ENCODE results near the gene IGFBP1.
"Not testable (repeated sequence)": the region's sequence is repeated elsewhere in the genome, so short reads cannot be mapped to it uniquely, and the experiment has no call there.

The IGFBP1 gene

DNA sequence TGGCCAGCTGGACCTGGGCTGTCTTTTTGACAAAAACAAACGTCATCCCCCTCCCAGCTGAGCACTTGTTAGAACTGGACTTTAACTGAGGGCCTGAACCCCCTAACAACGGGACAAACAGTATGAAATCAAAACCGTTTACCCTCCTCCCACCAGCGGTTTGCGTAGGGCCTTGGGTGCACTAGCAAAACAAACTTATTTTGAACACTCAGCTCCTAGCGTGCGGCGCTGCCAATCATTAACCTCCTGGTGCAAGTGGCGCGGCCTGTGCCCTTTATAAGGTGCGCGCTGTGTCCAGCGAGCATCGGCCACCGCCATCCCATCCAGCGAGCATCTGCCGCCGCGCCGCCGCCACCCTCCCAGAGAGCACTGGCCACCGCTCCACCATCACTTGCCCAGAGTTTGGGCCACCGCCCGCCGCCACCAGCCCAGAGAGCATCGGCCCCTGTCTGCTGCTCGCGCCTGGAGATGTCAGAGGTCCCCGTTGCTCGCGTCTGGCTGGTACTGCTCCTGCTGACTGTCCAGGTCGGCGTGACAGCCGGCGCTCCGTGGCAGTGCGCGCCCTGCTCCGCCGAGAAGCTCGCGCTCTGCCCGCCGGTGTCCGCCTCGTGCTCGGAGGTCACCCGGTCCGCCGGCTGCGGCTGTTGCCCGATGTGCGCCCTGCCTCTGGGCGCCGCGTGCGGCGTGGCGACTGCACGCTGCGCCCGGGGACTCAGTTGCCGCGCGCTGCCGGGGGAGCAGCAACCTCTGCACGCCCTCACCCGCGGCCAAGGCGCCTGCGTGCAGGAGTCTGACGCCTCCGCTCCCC, at the start of gene IGFBP1:
Gene IGFBP1, plus strand, starts transcription at position 304 of the 808 bp plus-strand sequence. Its CDS starts 165 bp downstream, at position 469.
- no peak for DNase-seq

DNA sequence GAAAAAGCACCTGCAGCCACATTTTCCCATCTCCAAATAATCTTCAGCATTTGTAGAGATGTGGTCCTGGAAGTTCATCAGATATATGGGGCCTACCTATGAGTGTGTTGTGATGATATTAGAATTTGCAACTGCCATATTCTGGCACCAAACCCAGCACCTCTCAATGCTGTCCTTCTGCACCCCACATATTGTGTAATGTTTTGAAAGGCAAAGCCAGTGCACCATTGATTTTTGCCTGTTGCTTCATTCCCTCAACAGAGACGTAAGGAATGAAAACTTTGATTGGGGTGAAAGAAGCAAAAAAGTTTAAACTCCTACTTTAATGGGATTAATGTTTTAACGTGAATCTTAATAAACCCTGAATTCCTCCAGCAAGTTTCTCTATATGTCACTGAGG, 49.4 kb upstream of the IGFBP1 start:
- DNase-seq: not testable (repeated sequence)

DNA sequence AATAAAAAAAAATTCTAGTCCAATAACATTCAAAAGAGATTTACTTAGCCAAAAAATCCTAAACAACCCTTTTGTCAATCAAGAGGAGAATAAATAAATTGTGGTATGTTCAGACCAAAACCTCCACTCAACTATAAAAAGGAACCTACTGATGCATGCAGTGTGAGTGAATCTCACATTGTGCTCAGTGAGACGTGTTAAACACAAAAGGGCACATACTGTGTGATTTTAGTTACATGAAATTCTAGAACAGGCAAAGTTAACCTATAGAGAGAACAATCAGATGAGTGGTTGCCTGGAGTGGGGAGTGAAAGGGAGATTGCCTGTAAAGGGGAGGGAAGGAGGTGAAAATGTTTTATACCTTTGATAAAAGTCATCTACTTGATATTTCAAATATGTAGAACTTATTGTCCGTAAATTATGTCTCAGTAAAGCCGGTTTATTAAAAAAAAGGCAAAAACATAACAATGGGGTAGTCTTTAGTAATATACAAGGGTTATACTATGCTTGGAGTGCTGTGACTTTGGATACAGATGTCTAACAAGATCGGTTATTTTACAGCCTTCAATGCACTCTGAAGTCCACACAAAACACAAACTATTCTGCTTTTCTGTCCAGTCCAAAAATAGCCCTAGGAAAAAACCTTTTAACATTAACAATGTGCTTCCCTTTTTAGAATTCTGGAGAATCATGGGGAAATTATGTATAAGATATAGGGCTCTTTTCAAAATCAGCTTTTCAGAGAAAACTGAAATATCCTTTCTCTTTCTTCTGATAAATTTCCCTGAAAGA, 46.2 kb upstream of the IGFBP1 start:
- DNase-seq: not testable (repeated sequence)

DNA sequence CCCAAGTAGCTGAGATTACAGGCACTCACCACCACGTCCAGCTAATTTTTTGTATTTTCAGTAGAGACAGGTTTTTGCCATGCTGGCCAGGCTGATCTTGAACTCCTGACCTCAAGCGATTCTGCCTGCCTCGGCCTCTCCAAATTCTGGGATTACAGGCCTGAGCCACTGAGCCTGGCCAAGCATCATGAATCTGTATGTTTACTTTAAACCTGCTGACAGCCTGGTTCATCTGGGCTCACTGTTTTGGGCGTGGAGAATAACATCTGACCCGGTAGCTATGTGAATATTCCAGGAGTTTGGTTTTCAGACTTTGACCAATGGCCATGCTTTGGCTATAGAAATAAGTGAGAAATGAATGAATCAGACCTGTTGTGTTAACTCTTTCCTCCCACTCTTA, 41.8 kb upstream of the IGFBP1 start:
- DNase-seq: not testable (repeated sequence)

DNA sequence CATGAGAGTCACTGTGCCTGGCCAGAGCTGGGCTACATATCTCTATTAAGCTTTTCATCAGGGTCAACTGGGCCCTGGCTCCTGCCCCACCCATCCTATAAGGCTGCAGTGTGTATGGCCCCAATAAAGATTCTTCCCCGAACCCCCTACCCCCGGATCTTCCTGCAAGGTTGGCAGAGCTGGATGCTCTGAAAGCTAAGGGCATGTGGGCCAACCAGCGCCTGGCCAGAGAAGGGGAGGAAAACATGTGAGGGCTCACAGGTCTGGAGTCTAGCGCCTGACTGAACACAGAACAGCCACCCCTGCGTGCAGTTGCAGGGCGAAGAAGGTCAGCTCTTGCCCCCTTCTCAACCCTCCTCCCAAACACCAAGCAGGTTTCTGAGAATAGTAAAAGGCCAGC, 39.6 kb upstream of the IGFBP1 start:
- DNase-seq: not testable (repeated sequence)

DNA sequence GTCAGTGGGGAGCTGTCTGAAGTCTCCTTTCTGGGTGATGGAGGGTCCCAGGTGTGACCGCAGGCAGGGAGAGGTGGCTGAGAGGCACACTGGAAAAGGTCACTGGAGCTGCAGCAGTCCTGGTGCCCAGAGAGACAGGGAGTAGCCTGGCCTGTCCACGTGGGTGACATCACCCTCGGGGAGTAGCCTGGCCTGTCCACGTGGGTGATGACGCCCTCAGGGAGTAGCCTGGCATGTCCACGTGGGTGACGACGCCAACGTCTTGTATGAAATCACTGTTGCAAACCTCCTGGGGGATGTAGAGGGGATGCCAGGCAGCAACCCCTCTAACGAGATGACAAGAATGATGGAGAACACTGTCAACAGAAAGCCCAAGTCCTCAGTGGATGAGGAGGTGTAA, 35.3 kb upstream of the IGFBP1 start:
- not testable (repeated sequence) for DNase-seq

DNA sequence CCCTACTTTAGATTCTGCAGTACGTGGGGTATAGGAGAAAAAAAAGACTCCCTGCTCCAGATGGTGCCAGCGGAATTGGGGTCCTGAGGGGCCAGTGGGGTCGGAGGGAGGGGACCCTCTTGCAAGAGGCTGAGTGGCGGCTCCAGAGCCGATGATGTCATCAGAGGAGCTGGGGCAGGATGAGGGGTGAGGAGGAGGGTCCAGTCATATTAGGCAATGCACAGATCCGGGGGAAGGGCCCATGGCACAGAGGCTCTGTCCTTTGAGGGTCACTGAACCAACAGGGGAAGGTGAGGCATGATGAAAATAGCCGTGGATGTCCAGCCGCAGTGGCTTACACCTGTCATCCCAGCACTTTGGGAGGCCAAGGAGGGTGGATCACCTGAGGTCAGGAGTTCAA, 34.8 kb upstream of the IGFBP1 start:
- DNase-seq: not testable (repeated sequence)

DNA sequence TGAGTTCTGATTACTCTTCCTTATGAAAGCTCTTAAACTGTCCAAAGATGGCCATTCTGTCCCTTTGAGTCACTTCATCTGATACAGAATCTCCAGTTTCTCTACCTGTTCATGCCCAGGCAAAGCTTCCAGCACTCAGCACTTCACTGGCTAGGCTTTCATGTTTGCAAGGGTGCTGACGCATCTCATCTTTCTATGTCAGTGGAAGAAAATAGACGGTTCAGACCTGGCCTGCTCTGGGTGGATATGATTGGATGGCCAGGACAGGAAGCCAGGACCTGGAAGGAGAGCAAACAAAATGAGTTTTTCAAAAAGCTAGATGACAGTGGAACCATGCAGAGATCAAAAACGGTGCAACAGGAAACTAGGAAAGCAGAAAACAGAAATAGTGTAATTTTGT, 32.6 kb upstream of the IGFBP1 start:
- not testable (repeated sequence) for DNase-seq

DNA sequence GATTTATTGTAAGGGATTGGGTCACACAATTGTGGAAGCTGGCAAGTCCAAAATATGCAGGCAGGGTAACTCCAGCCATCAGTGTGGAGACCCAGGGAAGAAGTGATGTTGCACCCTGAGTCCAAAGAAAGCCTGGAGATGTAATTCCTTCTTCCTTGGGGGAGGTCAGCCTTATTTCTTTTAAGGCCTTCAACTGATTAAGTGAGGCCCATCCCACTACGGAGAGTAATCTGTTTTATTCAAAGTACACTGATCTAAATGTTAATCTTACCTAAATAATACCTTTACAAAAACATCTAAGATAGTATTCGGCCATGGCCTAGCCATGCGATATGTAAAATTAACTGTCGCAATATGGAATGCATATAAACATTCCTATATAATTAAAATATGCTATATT, 31.4 kb upstream of the IGFBP1 start:
- DNase-seq: not testable (repeated sequence)

DNA sequence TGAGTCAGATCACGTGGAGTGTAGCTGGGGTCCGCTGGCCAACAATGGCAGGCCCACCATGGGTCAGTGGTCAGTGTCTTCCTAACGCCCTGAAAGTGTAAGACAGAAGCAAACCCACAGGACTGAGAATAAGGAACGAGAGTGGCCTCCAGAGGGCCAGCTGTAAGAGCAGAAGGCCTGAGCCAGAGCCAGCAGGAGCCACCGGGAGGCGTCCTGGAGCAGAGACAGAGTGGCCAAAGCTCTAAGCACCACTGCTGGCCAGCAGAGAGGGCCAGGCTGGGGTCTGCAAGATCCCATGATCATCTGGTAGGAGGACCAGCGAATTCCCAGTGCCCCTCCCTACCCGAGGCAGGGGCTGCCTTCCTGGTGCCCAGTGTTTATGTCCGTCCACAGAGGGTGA, 24.6 kb upstream of the IGFBP1 start:
- DNase-seq: no peak

DNA sequence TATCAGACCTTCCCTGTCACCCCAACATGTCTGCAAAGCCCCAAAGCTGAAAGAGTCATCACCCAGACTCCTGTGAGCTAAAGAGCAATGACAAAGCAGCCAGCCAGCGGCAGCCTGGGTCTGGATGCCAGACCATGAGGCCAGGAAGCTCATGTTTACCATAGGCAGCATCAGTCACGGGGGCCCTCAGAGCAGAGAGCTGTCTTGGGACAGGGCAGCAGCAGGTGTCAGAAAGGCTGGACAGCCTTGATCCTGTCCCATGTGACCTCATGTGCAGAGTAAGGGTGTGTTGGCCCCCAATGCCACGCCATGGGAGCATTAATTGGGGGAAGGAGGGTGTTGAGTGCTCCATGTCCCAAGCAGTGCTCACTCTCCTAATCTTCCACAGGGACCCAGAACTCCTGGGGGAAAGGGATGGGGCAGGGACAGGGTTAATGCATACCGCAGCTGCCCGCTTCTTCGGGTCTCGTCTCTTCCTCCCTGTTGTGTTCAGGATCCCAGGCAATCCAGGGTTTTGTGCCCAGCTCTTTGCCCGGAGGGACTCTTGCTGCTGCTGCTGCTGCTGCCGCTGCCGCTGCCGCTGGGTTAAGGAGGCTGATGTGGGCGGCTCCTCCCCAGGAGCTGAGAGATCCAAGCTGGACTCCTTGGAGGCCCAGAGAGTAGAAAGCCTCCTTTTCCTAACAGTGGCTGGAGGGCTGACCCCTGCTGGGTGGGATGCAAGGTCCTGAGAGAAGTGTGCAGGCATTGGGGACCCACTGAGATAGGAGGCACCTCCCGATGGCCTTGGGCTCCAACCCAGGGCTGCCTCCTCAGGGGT, 22.5 kb upstream of the IGFBP1 start:
- DNase-seq: no peak

DNA sequence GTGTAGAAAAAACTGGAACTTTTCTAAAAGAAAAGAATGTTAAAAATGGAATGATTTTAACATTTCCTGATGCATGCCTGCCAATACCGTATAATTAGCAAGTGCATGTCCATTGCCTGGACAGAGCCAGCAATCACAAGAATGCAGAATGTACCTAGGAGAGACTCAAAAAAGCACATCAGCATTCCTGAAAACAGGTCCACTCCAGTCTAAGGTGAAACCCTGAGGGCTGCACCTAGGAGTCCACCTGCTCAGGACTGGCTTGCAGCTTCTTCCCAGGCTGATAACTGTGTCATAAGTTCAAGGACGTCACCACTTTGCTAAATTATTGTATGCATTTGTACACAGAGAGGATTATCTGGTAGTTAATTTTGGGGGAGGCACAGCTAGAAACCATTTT, 20.8 kb upstream of the IGFBP1 start:
- no peak for DNase-seq

DNA sequence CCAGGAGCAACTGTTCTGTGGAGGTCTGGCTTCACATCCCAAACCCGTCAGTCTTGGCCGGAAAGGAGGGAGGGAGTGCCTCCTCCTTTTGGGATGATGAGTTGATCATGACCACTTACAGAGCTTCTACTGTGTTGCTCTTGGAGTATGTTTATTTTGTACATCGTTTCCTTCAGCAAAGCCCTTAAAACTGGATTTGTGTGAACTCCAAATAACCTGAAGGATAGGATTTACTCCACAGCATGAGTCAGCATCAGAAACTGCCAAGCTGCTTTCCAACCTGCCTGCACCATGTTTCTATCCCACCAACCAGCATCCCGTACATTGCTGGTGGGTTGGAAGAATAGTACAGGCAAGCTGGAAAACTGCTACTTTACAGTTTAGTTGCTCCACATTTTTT, 18.9 kb upstream of the IGFBP1 start:
- no peak for DNase-seq

DNA sequence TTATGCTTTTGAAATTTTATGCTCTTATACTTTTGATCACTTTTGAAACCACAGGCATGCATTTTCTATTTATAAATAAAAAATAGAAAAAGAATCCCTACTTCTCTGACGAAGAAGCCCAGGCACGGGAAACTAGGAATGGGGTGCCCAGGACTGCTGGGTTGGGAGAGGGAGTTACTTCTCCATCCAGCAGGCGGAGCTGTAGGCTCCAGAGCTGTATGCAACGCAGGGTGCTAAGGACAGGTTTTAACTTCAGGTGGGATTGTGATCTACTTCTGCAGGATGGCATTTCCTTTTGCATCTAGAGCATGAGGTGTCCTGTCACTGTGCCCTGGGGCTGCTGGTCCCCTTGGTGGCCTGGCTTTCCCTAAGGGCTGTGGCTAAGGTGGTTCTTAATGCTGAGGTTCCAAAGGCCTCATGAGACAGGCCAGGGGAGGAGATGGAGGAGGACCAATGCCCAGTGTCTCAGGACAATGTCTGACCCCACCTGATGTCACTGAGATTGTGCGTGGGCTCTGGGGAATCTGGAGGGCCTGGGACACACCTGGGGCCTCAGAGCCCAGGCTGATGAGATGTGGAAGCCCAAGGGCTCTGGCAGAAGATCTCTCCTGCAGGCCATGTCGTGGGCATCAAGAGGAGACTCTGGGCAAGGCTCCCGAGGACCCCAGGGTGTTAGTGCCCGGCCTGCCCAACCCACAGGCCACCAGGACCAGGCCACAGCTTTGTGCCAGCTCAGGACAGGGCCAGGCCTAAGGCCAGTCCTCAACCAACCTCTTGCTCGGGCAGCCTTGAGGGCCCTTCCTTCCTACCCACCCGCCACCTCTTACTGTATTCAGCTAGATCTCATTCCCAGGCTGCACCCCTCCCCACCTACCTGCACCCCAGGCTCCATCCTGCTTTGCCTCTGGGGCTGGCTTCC, 15.9 kb upstream of the IGFBP1 start:
- no peak for DNase-seq

DNA sequence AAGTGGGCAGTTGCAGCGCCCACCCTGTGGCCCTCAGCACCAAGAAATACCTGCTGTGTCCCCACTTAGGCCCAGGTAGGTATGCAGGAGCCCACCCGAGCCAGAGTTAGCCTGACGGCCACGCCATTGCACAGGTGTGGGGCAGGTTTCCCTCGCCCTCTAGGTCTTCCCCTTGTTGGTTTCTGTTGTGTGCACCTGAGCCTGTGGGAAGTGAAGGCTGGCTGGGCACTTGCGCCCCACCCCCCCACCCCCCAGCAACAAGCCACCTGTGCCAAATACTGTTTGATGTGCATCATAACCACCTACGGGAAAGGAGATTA, 15.3 kb upstream of the IGFBP1 start, which contains the start of gene CCDC201:
Gene CCDC201, minus strand, starts transcription at position 48 of the 320 bp plus-strand sequence. CDS start 75 bp downstream, outside the sequence.
- no peak for DNase-seq

DNA sequence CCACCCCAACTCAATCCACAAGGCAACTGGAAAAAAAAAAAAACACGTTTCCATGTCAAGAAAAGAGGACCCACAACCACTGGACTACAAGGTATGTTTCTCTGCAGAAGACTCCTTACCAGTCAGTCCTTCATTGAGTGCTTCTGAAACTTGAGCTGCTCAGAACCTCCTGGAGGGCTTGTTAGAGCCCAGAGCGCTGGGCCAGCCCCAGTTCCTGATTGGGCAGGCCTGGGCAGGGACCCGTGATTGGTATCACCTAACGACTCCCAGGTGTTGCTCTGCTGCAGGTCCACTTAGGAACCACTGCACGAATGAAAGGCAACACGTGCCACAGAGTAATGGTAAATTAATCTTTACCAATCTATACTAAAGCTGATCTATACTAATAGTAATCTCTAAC, 14.9 kb upstream of the IGFBP1 start:
- DNase-seq: no peak

DNA sequence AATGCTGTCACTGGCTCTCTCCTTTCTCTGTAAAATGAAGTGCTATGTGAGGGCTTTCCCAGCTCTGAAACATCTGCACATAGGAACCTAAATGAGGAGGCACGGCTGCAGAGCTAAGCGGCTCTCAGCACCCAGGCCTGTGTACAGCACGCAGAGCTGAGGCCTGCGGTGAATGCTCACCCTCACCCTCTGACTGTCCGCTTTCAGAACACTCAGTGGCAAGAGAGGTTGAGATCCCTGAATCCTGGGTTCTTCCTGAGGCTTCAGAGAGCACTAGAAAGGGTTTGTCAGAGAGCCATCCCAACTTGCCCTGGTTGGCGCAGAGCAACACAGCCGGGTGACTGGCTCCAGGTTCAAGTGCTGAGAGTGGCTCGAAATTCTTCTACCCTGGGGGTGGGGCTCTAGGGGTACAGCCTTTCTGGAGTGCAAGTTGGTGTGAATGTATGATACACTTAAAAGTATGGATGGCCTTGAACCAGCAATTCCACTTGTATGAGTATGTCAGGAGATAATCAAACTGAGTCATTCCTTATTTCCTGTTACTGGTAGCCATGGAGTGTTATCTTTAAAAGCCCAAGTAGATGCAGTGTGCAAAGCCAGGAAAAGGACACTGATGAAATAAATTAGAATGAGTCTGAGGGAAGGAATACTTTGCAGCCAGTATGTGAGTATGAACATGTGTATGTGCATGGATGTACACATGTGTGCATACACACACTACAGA, 13.7 kb upstream of the IGFBP1 start:
- DNase-seq: no peak

DNA sequence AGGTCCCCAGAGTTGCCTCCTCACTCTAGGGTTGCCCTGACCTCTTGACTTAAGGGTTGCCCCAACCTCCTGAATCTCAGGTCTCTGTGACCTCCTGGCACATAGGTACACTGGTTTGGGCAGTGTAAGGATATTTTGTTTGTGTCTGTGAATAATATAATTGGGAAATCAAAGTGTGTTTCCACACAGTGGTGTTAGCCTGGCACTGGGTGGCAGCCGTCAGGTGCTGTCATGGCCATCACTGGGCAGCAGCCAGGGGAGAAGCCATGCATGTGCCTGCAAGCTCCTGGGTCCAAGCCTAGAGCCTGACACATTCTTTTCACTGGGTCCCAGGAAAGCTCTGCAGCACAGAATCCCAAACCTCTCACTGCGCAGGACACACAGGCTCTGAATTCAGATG, 11.8 kb upstream of the IGFBP1 start:
- no peak for DNase-seq

DNA sequence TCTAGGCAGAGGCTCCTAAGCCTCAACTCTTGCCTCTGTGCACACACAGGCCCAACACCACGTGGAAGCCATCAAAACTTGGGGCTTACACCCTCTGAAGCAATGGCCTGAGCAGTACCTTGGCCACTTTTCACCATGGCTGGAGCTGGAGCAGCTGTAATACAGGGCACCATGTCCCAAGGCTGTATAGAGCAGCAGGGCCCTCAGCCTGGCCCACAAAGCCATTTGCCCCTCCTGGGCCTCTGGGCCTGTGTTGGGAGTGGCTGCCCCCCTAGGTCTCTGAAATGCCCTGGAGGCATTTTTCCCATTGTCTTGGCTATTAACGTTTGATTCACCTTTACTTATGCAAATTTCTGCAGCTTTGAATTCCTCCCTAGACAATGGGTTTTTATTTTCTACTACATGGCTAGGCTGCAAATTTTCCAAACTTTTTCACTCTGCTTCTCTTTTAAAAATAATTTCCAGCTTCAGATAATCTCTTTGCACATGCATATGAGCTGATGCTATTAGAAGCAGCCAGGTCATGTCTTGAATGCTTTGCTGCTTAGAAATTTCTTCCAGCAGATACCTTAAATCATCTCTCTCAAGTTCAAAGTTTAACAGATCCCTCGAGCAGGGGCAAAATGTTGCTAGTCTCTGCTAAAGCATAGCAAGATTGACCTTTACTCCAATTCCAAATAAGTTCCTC, 9.7 kb upstream of the IGFBP1 start:
- DNase-seq: no peak

DNA sequence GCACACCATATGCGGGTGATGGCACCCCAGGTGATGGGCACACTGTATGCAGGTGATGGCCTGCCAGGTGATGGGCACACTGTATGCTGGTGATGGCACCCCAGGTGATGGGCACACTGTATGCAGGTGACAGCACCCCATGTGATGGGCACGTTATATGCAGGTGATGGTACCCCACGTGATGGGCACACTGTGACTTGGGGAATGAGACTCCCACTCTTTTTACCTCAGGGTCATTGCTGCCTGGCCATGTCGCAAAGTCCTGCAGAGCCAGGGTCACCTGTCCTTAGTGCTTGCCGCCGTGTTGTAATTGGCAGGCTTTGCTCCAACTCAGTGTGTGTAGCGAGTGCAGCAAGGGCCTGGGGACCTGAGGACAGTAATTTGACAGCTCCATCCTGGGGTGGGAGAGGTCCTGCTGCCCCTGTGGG, 7.8 kb upstream of the IGFBP1 start:
- no peak for DNase-seq

DNA sequence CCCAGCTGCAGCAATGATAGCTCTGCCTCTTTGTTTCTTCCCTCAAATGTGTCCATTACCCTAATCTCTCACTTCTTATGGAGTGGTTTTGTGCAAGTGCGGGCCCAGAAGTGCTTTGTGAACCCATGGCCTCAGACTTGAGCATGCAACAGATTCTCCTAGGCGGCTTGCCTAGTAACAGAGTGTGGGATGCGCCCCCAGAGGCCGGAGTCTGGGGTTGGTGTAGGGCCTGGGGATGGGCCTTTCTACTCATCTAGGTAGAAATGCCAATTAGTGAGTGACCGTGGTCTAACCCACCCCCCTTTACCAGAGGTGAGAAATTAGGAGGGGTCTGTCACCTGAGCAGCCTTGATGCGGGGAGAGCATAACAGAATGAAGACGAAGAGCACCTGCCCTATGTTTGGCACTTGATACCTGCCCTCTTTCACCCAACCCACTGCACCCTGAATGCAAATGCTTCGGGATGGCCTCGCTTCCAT, 7.0 kb upstream of the IGFBP1 start:
- no peak for DNase-seq

Data from activated CD8-positive, alpha-beta memory T cell treated with anti-CD3 and anti-CD28 coated beads, Interleukin-2, amount 50 U/mL, for 4 hours (primary cell).